HG03175 (cell line): ENCODE data around the gene RBMS1.
"Not testable (repeated sequence)": the region's sequence is repeated elsewhere in the genome, so short reads cannot be mapped to it uniquely, and the experiment has no call there.

Experiments used
- ATAC-seq: cut with Tn5 transposase; IDR thresholded peaks from one replicate; pipeline ENCODE4 v1.9.1; 2021; ENCODE audit warnings: mild to moderate bottlenecking, moderate library complexity; ENCODE audit not compliant: unreplicated experiment

RBMS1 gene

DNA sequence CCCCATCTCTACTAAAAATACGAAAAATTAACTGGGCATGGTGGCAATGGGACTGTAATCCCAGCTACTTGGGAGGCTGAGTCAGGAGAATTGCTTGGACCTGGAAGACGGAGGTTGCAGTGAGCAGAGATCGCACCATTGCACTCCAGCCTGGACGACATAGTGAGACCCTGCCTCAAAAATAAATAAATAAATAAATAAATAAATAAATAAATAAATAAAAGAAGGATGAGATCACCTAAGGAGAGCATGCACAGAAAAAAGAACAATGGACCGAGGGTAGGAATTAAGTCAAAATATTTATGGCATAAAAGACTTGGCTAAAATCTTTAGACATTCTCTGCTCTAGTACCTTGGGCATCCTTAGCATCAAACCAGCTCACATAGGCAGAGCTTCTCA, 8.9 kb upstream of the RBMS1 start:
- ATAC-seq = no peak

DNA sequence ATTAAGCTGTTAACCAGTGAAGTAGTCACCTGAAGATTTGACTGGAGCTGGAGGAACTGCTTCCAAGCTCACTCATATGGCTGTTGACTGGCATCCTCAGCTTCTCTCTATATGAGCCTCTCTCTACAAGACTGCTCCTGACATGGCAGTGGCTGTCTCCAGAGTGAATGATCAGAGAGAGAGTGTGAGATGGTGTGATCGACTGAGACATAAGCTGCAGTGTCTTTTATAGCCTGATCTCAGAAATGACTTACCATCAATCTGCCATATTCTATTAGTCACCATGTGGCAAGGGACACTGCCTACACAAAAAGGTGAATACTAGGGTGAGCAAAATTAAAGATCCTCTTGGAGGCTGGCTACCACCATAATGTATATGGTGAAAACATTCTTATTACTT, 7.8 kb upstream of the RBMS1 start:
- ATAC-seq = no peak

DNA sequence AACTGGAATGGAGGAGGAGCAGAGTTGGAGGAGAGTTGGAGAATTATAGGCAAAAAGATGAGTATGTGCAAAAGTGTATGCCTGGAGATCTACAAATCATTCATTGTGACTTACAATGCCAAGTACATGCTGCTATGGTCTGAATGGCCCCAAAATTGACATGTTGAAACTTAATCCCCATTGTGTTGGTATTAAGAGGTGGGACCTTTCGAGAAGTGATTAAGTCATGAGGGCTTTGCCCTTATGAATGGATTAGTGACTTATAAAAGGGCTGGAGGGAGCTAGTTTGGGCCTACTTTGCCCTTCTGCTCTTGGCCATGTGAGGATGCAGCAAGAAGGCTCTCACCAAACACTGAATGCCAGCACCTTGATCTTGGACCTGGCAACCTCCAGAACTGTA, 6.3 kb upstream of the RBMS1 start:
- ATAC-seq = no peak

DNA sequence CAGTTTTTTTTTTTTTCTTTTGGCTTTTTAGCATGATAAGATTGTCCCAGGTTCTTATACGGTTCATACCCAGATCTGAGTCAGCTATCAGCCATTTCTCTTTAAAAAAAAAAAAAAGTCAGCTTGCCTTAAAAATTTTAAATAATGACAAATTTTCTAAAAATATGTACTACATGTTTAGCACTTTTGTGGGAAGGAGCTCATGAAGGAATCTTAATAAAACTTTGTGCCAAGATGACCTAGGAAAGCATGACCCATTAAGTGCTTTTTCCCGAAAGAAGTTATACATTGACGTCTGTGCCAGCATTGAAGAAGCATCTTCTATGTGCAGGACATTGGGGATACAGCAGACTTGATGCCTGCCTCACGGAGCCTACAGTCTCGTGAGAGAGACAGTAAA, 4.5 kb upstream of the RBMS1 start:
- ATAC-seq = no peak

DNA sequence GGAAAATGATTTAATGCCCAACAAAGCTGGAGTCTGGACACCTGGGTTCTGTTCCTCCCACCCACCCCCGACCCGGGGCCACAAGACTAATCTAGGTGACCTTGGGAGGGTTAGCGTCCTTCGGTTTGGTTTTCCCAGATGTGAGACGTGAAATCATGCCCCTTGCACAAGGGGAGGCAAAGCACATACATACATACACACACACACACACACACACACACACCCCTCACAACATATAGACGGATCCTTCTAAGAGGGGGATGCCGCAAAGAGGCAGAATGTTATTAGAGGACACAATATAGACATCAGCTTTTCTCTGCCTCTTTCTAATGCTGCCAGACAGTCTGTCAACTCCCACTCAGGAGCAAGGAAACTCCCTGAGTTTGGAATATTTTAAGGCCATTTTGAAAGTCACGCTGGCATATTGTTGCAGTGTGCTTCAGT, 616 bp upstream of the RBMS1 start:
- no peak for ATAC-seq

DNA sequence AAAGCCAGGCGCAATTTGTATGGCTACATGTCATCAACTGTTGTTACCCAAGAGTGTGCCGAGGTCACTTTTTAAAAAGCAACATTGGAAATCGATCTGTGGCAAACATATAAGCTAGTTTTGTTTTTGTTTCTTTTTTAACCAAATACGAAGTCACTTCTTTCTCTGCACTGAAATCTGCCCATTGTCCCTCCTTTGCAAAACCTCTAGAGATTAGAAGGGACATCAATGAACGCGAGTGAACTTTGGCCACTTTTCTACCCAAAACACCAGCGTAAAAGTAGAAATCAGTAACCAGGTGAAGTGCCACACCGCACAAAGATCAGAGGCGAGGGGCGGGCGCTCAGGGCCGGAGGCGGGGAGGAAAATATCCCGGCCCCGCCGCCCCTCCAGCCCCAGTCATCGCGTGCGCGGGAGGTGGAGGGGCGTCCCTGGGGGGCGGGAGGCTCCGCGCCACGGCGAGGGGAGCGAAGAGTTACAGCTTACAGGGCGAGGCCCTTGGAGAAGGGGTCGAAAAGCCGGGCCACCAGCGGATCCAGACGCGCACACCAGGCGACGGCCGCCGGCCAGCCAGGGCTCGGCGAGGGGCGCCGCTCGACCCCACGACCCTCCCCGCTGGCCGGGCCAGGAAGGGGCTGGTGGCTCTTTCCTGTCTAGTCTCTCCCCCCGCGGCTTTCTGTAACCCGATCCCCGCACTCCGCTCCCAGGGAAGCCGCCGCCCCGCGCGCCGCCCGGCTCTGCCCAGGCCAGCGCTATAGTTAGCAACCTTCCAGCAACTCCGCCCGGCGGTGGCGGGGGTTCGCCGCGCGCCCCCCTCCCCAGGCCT, 993 bp downstream of the RBMS1 start:
- ATAC-seq = no peak

DNA sequence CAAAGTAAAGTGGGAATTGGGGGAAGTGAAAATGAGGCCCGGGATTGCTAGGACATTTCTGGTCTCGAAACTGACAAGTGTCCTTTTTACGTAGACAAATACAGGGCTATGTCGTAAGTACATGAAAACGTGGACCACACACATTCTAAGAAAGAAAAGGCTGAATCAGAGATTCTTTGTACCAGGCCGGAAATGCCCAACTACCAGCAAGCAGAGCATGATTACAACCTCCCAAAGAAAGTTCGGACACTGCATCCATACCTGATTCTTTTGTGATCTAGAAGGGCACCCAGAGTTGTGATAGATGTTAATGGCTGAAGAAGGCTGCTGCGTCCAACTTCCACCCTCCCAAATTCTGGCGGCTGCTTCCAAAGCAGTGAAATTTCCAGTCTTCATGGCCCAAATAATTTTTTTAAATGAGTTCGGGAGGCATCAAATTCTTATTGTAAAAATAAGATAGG, 1.7 kb downstream of the RBMS1 start:
- ATAC-seq = no peak

DNA sequence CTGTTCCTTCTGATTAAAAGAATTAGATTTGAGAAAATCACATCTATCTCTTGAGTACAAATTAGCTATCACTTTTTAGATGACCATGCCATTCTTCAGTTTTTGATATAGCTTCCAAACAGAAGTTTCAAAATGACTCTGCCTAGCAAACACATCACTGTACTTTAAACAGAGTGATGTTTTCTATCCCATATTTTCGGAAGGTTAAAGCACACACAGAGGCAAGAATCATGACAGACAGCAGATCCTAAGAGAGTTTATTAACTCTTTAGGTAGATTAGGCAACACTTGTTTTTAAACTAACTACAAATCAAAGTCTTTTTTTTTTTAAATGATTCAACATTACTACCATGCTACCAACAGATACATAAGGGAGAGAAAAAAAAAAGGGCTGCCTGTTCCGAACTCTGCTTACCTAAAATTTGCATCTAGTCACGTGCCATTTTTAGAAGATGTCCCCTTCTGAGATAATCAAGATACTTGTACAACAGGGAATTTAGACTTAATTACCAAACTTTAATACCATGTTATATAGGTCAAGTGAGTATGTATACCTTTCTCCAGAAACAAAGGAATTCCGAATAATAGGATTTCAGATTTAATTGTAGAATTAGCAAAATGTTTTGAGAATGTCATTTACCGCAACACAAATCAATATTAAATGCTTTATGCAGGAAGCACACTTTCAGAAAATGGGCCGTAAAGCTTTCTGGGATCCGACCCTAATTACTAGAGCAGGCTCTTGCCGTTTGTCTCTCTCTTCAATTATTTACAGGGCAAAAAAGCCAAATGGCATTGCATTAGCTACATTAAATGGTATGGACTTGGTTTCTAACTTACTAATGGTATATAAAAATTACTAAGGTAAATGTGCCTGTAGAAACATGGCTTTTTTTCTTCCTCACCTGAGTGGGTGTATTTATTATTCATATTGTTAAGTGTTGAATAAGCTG, 2.6 kb downstream of the RBMS1 start:
- ATAC-seq = no peak

DNA sequence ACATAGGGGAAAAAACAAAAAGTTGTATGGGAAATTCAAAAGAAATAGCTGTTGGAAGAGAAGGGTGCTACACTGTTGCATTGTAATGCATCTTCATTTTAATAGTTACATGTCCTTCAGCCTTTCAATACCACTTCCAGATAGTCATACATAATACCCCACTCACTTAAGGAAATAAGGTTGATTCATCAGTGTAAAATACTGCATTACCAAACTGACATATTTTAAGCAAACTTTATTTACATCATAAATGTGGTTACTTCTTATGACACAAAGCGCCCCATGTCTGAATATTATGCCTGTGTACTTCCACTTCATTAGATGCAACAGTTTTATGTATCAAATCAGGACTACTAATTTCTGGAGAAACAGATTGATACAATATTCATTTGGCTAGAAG, 4.5 kb downstream of the RBMS1 start:
- no peak for ATAC-seq

DNA sequence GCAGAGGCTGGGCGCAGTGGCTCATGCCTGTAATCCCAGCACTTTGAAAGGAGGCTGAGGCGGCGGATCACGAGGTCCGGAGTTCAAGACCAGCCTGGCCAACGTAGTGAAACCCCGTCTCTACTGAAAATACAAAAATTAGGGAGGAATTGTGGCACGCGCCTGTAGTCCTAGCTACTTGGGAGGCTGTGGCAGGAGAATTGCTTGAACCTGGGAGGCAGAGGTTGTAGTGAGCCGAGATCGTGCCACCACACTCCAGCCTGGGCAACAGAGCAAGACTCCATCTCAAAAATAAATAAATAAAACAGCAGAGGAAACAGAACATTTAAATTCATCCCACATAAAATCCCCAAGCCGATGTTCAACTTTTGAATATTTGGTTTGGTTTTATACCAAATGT, 5.3 kb downstream of the RBMS1 start:
- ATAC-seq = not testable (repeated sequence)

DNA sequence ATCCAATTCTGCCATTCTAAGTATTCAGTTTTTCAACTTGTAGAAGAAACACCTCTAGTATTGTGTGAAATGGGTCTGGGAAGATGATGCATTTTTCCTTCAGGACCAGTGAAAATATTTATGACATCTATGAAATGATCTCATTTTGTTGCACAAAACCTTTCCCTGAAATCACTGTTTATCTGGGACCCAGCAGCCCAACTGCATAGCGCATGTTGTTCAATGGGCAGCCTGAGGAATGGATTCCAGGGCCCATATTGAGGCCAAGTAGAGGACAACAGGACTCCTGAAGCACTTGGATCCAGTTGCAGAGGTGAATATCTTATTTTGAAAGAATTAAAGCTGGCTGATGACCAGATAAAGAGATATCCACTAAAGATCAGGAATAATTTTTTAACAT, 7.3 kb downstream of the RBMS1 start:
- ATAC-seq = no peak

DNA sequence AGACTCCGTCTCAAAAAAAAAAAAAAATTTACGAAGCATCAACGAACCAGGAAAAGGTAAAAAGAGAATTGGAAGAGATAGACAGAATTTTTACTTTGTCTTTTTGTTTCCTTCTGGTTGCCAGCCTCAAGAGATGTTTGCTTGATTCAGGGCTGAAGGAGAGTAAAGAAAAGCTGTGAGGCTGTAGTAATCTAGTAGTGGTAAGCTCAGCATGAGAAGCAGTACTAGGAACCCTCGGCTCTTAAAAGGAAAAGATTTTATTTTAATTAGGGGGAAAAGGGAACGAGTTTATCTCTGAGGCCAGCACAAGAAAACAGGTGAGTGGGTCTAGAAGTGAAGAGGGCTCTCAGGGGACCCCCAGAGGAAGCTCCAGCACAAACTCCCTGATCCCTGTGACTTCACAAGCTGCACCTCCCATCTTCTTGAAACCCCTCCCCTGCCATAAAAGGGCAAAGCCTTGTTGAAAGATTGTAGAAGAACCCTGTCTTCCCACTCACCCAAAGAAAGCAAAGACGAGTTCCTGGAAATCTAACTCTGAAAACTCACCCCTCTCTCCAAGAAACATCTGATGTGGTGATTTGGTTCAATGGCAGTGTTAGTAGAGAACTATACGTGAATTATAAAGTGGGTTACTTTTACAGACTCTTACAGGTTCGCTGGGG, 8.6 kb downstream of the RBMS1 start:
- ATAC-seq = no peak

DNA sequence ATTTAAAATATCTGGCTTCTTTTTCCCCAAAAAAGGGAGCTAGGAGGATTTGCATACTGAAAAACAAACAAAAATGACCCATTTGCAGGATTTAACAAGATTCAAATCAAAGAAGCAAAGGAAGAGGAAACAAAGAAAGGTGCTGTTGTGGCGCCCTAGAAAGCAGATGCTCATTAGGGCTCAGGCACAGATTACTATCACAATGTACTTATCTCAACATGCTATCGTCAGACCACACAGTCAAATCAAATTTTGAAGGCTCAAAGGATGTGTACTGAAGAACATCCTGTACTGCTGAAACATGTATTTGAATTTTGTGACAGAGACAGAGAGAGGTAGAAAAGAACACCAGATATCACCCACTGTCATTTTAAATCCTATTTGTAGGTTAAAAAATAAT, 10.9 kb downstream of the RBMS1 start:
- no peak for ATAC-seq

DNA sequence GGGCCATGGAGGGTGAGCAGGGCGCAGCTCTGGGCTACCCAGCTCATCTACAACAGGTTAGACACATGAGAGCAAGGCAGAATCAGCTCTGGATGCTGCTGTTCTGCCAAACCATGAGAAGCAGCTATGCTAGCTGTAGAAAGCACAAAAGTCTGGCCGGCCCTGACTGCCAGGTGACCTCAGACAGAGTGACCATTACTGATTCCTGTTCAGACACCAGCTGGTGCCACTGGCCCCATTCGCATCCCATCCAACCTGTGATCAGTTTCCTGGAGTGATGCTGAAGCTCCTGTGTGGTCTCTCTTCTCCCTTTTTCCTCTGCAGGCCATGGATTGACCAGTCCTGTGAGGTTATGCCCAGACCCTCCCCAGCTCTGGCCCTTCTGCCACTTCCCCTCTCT, 14.3 kb downstream of the RBMS1 start:
- no peak for ATAC-seq

DNA sequence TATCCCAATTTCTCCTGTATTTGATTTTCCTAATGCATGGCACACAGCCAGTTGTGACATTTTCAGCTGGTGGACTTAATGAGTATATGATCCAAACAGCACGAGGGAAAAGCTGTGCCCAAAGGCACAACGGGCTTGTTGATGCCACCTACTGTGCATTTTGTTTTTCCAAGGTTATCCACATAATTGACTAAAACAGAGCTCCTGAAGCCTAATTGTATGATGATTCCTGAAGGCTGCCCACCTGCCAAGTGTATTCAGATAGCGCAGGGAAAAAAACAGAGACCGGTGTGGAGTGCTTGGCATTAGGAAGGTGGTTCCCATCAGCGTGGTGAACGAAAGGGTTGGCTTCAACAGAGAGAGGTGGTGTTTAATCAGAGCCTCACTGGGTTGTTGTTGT, 14.9 kb downstream of the RBMS1 start:
- ATAC-seq = no peak

DNA sequence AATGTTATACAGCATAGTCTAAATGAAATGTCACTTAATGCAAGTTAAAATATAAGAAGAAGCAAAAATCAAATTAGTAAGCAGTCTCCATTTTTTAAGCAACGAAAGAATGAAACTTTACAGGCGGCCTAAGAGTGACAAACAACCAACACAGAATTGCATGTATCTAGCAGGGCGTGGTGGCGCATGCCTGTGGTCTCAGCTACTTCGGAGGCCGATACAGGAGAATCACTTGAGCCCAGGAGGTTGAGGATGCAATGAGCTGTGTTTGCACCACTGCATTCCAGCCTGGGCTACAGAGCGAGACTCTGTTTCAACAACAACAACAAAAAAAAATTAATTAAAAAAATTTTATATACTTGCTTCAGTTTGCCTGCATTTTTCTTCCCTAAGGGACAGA, 16.6 kb downstream of the RBMS1 start:
- ATAC-seq = no peak

DNA sequence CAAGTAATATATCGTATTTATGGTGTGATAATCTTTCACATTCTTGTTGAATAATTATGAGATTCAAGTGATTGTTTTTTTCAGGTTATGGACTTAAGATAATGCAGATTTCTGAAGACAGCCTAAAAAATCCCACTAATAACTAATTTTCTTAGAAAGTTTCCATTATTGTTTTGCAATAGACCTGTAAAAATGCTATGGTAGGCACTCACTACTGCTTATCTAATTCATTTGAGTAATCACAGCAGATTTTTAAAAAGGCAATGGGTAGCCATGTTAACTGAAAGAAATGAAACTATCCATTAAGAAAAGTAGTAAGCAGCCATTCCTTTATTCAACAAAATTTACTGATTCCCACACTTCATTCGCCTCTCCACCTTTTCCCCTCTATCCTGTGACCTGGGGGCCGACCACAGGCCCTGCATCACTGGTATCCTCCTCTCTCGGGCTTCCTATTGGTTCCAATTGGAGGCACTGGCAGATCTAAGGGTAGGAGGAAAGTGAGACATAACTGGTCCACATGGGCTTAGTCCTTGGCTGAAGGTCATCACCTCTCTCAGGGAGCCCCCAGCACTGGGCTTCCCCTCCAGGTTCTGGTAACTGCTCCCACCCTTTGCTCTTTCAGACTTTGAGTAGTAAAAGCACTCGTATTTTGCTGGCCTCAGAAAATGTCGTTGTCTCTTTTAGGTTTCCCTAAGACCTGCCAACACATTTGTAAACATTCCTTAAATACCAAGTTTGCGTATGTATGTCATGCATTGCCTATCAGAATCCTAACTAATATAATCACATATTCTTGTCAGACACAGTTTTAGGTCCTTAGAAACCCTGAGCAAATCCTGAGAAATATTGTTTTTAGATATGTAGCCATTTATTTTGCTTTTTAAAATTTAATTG, 18.5 kb downstream of the RBMS1 start:
- ATAC-seq = no peak

DNA sequence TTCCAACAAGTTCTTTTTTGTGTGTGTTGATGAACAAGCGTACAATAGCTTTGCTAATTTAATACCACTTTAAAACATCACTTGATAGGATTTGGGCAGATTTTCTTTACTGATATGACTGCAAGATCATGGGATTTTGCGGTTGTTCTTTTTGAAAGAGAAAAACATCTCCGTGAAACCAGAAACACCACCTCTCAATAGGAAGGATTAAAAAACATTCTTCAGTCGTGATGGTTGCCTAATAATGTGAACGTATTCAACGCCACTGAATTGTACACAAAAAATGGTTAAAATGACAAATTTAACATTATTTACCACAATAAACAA, 19.3 kb downstream of the RBMS1 start:
- no peak for ATAC-seq

DNA sequence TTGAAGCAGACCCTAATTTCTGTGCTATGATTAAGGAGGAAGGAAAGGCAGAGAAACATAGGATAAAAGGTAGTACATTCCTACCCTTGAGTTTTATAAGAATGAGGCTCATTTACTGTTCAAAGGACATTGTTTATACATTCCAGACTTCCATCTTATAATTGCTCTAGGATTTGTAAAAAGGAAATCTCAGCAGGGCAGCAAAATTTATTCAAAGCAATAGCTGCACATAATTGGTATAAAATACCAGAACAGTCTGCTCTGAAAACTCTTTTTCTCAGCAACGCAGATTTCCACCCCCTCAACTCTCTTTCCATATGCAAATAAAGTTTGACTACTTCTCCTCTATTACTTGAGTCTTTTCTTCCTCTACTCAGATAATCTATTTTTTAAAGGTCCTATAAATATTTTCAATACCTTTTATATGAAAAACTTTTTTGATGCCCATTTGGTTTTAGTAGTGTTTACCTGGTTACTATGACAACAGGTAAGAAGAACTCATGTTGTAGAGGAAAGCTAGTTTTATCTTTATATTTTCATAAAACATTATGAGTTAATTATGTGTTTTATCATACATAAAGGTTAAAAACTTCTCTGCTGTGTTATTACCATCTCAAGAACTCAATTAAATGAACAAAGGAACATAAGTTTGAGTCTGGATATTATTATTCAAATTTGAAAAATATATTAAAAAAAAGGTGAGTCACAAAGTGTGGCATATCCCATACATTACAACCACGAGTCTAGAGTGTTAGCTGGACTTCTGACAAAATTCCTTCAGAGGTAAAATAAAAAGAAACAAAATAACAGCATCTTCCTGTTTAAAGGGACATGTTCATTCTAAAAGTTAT, 19.9 kb downstream of the RBMS1 start:
- ATAC-seq = no peak

DNA sequence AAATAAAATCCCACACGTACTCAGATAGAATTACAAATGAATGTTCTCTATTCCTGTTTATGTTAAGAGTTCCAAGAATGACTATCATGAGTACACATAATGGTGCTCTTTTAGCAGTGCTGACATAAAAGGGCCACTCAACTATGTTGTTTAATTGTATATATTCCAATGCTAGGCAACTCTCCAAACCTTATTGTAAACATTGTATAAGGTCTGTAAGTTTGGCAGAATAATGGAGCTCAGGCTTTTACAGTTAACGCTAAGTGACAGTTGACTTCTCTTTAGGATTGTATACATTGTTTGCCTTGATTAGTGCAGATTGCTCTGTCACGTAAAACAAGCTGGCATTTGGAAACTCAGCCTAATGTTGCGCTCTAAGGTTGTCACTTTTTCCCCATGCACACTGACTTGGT, 20.8 kb downstream of the RBMS1 start:
- ATAC-seq = no peak
